Vagina (tissue), 2 donors: ENCODE data around the gene NKX6-2.

Source experiments
- POLR2A ChIP-seq, 2 donors: fragments of 450-650 bp; IDR thresholded peaks; one replicate each; pipeline ENCODE4 v1.6.1; 2017; ENCODE audit warnings: antibody characterized with exemption in 2 of 2, mild to moderate bottlenecking in 2 of 2, moderate library complexity in 2 of 2
- POLR2AphosphoS5 ChIP-seq, 2 donors: sonication (generic); formaldehyde crosslinking; IDR thresholded peaks; one replicate each; pipeline ENCODE4 v1.9.0; 2017; ENCODE audit warnings: antibody characterized with exemption in 2 of 2, mild to moderate bottlenecking in 2 of 2, low read depth in 1 of 2; ENCODE audit not compliant: insufficient read depth in 1 of 2
- TF ChIP-seq, protein P1 (sequence below), 3 experiments: fragments of 450-650 bp in 2 of 3; fragments of 200-600 bp in 1 of 3; sonication (generic) in 1 of 3; IDR thresholded peaks; one replicate each; pipeline ENCODE4 v1.5.1; 2017 to 2019; ENCODE audit warnings: antibody characterized with exemption in 3 of 3, mild to moderate bottlenecking in 2 of 3, moderate library complexity in 2 of 3

GRCh38 chr10:132765435-132765834 is 20.5 kb downstream of the NKX6-2 start:
- TF ChIP-seq, protein P1, sequence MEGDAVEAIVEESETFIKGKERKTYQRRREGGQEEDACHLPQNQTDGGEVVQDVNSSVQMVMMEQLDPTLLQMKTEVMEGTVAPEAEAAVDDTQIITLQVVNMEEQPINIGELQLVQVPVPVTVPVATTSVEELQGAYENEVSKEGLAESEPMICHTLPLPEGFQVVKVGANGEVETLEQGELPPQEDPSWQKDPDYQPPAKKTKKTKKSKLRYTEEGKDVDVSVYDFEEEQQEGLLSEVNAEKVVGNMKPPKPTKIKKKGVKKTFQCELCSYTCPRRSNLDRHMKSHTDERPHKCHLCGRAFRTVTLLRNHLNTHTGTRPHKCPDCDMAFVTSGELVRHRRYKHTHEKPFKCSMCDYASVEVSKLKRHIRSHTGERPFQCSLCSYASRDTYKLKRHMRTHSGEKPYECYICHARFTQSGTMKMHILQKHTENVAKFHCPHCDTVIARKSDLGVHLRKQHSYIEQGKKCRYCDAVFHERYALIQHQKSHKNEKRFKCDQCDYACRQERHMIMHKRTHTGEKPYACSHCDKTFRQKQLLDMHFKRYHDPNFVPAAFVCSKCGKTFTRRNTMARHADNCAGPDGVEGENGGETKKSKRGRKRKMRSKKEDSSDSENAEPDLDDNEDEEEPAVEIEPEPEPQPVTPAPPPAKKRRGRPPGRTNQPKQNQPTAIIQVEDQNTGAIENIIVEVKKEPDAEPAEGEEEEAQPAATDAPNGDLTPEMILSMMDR (IDR thresholded peaks at IDR 0.05) = no peak
- no peak for TF ChIP-seq POLR2AphosphoS5 (IDR thresholded peaks at IDR 0.05; ENCODE audit: insufficient read depth in 1 of 2, low read depth in 1 of 2)
- TF ChIP-seq POLR2A (IDR thresholded peaks at IDR 0.05) = no peak
